Stimulated activated CD8-positive, alpha-beta memory T cell treated with anti-CD3 and anti-CD28 coated beads, Interleukin-7, amount 100 ng/mL, for 24 hours (primary cell): ENCODE data around the gene C17orf78.
"Not testable (repeated sequence)": the region's sequence is repeated elsewhere in the genome, so short reads cannot be mapped to it uniquely, and the experiment has no call there.

Source experiments
- DNase-seq: peaks from one replicate; pipeline ENCODE4 v3.0.0-alpha.2; 2020; ENCODE audit warnings: low read depth

Gene C17orf78

DNA sequence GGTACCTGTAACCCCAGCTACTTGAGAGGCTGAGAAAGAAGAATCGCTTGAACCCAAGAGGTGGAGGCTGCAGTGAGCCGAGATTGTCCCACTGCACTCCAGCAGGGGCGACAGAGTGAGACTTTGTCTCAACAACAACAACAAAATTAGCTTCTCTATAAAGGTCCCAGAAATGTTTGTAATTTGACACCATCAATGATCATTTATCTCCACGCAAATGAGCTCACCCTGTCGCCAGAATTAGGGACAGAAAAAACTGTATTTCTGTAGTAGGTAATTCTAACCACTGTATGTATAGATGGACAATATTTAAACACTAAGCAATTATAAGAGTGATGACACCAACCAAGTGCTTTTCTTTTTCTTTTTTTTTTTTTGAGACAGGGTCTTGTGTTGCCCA, 10.7 kb downstream of the C17orf78 start:
- DNase-seq = no peak

DNA sequence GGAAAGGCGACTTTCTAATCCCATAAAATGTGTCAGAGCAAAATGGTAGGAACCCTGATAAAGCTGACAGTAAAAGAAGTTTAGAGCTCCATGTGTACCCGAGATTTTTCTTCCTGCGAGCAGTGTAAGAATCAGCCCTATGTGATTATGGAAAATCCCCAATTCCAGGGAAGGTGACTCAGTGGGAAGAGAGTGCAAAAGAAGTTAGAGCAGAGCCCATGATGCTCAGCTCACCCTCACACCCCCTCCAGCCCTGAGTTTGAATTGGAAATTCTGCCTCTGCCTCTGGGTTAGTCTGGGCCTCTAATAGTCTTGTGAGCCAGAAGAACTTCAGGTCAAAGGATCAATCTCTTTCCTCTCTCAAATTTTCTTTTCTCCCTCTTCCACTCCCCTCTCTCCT, 12.5 kb downstream of the C17orf78 start:
- no peak for DNase-seq

DNA sequence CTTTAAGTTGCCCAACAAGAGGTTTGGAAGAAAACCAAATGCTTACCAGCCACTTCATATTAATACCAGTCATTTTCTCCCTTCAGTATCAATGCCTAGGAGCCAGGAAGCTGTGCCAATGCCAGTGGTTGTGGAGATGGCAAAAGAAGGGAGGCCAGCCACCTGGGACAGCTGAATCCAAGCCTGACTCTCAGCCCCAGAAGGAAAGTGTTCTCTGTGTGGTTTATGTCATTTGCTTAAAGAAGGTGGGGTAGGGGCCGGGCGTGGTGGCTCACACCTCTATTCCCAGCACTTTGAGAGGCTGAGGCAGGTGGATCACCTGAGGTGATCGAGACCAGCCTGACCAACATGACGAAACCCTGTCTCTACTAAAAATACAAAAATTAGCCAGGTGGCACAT, 13.4 kb downstream of the C17orf78 start:
- no peak for DNase-seq

DNA sequence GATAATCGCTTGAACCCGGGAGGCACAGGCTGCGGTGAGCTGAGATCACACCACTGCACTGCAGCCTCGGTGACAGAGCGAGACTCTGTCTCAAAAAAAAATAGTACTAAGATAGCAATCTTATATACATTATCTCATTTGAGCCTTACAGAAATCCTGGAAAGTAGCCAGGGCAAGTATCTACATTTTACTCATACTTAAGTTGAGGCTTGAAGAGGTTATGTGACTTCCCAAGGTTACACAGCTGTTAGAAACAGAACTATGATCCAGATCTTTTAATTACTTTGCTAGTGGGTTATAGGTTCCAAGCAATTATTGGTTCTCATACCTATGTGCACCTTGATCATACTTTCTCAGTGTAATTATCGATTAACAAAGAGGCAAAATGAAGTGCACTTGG, 15.4 kb downstream of the C17orf78 start:
- no peak for DNase-seq

DNA sequence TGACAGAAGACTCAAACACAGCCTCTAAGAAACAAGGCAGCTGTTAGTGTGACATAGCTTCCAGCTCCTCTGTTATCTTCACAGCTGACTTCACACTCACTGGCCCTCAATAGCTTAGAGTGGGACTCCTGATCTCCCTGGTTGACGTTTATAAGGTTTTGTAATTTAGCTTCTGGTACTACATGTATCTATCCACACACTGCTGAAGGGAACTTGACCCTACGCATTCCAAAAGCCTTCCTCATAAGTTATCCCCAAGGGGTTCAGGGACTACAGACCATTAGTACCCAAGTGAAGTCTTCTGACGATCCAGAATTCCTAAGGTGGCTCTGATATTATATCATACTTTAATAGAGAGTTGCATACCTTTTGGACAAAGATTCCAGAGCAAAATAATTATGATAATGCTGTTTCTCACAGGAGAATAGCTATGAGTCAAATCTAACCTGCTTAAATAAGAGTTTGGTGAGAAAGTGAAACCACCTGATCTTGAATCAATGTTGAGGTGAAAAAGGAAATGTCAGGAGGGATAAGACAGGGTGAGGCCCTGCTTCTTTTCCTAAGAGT, 16.3 kb downstream of the C17orf78 start:
- DNase-seq = no peak

DNA sequence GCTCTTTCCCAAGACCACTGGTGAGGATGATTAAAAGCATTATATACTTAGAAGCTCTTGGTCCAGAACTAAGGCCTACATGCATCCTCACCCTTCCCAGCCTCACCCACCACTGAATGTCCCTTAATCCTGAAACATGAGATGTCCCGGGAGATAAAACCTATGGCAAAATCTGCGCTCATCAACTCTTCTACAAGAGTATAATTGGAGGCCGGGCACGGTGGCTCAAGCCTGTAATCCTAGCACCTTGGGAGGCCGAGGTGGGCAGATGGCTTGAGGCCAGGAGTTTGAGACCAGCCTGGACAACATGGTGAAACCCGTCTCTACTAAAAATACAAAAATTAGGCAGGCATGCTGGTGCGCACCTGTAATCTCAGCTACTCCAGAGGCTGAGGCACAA, 17.6 kb downstream of the C17orf78 start:
- no peak for DNase-seq

DNA sequence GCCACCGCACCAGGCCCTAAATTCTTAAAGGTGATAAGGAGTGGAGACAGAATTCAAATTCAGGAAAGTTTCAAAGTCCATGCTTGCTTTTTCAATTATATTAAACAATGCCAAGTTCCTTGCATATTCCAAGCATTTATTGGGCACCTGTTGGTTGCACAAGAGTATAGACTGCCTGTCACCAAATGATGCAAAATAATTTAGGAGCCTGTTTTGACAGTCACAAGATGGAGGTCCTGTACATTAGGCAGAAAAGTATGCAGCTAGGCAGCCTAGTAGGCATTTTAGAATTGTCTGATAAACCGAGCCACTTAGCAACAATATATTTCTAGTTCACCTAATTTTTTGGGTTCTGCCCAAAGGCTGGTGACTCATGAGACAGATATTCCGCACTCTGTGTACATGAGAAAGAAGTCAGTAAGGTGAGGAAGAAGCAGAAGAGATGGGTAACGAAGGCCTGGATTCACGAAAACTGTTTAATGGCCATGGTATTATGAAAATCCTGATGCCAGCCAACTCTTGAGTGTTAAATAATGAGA, 23.5 kb downstream of the C17orf78 start:
- no peak for DNase-seq

DNA sequence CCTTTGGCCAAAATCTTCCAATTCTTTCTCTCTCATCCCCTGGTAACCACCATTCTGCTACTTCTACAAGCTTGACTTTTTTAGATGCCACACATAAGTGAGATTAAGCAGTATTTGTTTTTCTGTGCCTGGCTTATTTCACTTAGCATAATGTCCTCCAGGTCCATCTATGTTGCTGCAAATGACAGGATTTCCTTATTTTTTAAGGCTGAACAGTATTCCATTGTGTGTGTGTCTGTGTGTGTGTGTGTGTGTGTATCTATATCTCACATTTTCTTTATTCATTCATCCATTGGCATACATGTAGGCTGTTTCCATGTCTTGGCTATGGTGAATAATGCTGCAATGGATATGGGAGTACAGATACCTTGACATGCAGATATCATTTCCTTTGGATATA, 24.7 kb downstream of the C17orf78 start:
- no peak for DNase-seq

DNA sequence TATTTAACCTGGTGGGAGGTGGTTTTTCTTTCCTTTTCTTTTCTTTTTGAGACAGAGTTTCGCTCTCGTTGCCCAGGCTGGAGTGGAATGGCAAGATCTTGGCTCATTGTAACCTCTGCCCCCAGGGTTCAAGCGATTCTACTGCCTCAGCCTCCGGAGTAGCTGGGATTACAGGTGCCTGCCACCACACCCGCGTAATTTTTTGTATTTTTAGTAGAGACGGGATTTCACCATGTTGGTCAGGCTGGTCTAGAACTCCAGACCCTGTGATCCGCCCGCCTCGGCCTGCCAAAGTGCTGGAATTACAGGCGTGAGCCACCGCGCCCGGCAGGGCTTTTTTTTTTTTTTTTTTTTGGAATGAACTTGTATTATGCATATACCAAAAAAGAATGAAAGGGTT, 29.7 kb downstream of the C17orf78 start:
- not testable (repeated sequence) for DNase-seq

DNA sequence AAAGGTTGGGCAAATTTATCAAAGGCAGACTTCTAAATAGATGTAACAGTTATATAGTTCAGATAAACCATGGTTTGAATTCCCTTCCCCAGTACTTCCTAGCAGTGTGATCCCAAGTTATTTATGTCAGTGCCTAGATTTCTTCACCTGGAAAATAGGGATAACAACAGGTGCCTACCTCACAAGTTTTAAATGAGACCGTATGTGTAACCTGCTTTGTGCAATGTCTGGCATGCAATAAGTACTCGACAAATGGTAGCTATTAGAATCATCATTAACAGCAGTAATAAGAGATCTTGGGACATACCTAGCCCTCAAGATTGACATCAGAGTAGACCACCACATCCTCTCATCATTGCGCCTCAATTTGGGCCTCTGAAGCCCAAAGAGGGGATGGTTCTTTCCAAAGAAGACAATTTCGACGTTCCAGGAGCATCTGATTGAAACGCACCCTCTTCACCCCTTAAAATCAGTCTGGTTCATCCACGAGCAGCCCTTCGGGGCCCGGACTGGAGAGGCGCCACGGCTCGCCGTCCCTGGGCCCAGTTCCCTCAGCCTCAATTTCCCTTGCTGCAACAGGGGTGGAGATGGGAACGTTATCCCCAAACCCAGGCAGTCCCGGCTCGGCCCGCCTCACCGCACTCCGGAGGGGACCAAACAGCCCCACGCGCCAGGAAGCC, 30.3 kb downstream of the C17orf78 start:
- no peak for DNase-seq

DNA sequence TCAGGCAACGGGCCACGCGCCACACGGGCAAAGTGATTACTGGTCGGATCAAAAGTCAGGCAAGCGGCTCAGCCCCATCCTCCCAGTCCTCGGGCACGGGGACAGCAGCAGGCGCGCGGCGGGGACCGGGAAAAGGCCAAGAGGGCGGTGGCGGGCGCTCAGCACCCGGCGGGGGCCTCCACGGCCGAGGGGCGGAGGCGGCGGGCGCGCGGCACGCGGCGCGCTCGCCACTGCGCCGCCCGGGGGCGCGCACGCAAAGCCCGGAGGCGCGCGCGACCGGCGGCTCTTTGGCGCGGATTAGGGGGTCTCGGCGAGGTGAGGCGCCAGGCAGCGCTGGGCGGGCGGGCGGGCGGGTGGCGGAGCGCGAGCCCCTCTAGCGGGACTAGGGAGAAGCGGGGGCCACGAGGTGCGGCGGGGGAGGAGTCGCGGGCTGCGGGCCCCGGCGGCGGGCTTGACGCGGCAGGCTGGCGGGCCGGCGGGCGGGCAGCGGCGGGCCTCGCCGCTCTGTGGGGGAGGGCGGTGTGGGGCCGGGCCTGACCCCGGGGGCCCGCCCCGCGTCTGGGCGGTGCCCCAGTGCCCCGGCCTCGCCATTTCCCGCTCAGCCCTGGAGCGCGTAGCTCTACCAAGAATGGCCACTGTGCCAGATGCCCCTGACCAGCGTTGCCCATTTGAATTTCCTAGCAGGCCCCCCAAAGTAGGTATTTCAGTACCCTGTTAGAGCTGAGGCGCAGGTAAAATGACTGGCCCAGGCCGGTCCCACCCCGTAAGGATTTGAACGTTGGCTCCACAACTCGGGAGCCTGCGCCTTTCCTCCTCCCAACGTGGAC, 31.1 kb downstream of the C17orf78 start, which contains the start of the genes ACACA and TADA2A:
ACACA (minus strand) TSS at position 202 of the 827 bp plus-strand sequence. CDS start 537 bp downstream, outside the sequence.
TADA2A (plus strand) TSS at position 252 of the 827 bp plus-strand sequence. CDS start 4,480 bp downstream, outside the sequence.
- peak; percentile 59 for DNase-seq

DNA sequence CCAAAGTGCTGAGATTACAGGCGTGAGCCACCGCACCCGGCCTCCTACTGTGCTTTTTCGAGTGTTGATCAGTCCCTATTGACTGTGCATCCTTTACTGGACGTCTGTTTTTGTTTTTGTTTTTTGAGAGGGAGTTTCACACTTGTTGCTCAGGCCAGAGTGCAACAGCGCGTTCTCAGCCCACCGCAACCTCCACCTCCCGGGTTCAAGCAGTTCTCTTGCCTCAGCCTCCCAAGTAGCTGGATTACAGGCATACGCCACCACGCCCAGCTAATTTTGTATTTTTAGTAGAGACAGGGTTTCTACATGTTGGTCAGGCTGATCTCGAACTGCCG, 32.3 kb downstream of the C17orf78 start:
- not testable (repeated sequence) for DNase-seq

DNA sequence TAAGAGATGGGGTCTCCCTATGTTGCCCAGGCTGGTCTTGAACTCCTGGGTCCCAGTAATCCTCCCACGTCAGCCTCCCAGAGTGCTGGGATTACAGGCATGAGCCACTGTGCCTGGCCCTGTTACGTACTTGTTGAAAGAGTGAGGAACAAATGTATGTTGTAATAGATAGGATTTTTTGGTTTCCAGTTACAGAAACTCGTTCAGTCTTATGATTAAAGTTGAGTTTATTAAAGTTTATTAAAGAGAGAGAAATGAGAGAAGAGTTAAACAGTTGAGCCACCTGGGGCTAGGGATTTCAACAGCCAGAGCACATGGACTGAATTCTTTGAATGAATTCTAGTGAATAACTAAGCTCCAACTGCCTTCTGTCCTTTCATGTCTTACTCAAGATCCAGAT, 34.6 kb downstream of the C17orf78 start:
- no peak for DNase-seq

DNA sequence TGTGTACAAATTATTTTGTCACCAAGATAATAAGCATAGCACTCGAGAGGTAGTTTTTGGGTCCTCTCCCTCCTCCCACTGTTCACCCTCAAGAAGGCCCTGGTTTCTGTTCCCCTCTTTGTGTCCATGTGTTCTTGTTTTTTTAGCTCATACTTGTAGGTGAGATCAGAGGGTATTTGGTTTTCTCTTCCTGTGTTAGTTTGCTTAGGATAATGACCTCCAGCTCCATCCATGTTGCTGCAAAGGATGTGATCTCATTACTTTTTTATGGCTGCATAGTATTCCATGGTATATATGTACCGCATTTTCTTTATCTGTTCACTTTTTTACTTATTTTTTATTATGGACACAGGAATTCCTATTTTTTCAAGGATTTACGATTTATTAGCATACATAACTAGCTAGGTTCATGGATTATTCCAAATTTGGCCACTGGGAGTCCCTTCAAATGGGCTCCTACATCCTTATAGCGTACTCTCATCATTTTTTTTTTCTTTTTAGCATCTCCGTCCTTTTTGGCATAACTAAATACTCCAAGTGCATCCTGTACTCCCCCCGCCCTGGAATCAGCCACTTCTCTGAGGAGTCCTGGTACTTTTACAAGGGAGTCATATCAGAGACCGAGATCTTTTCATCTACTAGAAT, 38.2 kb downstream of the C17orf78 start:
- no peak for DNase-seq

DNA sequence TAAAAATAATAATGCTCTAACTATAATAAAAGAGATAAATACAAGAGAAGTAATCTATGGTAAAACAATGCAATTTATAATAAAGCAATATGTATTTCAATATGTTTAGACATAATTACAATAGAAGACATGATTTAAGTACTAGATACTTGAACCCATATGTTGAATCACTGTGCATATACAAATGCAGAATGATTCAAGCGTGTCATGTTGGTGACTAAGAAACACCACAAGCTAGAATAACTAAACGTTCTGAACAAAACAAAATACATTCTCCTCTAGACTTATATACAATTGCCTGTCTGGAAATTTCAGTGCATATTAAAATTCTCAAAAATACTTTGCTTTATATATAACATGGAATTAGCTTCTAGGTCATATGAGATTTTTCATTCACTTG, 42.1 kb downstream of the C17orf78 start:
- no peak for DNase-seq

DNA sequence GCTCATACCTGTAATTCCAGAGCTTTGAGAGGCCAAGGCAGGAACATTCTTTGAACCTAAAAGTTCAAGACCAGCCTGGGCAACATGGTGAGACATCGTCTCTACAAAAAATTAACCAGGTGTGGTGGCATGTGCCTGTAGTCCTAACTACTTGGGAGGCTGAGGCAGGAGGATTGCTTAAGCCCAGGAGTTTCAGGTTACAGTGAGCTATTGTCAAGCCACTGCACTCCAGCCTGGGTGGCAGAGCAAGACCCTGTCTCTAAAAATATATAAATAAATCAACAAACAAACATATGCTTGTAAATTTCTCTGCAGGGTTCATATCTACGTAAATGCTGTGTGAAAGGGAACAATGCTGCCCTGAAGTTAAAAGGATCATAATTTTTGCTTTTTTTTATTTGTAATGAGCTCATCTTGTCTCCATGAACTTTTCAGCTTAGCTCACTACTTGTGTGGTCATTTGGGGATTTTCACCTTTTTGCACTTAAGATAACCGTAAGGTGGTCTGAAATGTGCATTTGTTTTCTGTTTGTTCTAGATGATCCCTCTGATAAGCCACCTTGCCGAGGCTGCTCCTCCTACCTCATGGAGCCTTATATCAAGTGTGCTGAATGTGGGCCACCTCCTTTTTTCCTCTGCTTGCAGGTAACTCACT, 47.3 kb downstream of the C17orf78 start:
- no peak for DNase-seq

DNA sequence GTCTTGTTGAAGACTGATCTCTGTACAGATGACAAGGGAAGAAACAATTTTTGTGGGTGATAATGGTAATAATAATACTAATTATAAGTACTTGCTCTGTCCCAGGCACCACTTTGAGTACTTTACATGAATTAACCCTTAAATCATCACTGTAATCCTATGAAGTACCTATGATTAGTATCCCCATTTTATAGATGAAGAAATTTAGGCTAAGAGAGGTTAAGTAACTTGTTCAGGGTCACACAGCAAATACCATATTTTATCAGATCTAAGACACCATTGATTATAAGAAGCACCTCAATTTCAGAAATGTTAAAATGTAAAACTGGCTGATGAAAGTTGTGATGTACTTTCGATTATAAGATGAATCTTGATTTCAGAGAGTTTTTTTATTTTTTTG, 49.5 kb downstream of the C17orf78 start:
- no peak for DNase-seq

DNA sequence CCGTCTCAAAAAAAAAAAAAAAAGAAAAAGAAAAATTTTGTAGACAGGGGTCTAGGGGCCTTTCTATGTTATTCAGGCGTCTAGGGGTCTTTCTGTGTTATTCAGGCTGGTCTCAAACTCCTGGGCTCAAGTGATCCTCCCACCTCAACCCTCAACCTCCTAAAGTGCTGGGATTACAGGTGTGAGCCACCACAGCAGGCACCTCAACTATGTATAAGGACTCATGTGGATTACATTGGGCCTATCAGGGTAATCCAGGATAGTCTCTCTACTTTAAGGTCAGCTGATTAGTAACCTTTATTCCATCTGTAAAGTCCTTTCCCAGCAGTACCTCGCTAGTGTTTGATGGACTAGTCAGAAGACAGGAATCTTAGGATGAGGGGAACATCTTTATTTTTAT, 53.3 kb downstream of the C17orf78 start:
- DNase-seq = no peak

DNA sequence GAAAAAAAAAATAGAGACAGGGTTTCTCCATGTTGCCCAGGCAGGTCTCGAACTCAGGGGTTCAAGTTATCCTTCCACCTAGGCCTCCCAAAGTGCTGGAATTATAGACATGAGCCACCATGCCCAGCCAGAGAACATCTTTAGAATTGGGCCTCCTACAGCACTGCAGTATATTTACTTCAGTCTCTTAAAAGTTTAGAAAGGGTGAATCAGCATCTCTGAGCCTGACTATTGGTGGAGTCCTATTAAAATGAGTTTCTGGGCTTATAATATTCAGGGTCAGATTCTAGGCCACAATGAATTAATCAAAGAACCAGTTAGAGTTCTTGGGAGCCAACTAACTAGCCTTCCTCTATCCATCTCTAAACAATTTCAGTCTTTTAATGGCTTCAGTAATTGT, 53.7 kb downstream of the C17orf78 start:
- DNase-seq = no peak

DNA sequence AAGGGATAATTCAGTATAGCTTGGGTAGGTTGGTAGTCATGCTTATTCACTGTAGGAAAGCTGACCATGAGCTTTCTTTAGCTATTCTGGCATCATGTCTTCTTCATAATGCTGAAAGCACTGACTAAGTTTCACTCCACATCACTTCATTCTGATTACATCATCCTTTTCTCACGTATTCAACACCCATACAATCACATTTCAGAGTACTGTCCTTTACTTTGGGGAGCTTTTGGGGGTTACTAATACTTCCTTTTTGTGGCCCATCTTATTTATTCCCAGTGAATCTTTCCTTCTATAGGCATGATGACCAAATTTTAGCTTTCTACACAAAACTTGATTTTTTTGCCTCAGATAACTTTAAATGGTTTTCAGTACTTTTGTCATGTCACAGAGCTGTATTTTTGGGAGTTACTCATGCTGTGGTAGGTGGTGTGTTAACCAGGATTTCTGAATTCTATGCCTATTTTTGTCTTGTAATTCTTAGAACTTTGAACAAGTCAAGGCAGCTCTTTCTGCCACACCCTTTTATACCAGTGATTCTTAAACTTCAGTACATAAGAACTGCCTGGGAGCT, 54.4 kb downstream of the C17orf78 start:
- no peak for DNase-seq

DNA sequence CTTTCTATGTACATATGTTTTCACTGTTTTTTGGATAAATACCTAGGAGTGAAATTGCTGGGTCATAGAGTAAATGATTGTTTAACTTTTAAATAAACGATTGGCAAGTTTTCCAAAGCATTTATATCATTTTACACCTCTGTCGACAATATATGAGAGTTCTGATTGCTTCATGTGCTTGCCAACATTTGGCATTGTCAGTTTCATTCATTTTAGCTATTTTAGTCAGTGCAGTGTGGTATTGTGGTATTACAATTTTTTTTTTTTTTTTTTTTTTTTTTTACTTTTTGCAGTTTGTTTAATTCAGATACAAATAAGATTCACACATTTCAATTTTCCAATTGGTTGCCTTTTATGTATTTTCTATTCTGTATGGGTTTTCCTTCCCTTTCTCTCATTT, 56.9 kb downstream of the C17orf78 start:
- no peak for DNase-seq

DNA sequence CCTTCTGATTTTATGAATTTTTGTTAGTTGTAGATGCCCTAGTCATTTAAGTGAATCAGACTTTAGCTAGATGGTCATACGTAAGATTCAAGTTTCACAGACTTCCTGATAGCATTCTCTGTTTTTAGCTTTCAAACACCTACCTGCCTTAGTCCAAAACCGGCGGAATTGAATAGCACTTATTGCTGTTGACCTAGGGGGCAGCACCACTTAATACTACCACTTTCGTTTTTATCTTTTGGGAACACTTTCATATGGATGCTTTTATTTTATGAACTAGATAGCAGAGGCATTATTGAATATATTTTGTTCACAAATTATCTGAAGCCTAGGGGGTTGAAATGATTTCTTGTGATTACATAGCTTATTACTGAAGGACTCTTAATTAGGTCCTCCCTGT, 62.4 kb downstream of the C17orf78 start:
- no peak for DNase-seq
